Astrocyte (in vitro differentiated cells and primary cell): ENCODE data around the gene SRSF8.

Source experiments
- EZH2 ChIP-seq: IDR thresholded peaks from 2 replicates; pipeline ENCODE4 v1.6.1; 2012; ENCODE audit warnings: mild to moderate bottlenecking, low read length, inconsistent platforms; ENCODE audit not compliant: insufficient read depth
- TF ChIP-seq, protein P1 (sequence below): IDR thresholded peaks from 2 replicates; pipeline ENCODE4 v1.5.1; 2011; ENCODE audit warnings: low read depth, mild to moderate bottlenecking, inconsistent platforms, low read length, moderate library complexity; ENCODE audit not compliant: insufficient read depth

DNA sequence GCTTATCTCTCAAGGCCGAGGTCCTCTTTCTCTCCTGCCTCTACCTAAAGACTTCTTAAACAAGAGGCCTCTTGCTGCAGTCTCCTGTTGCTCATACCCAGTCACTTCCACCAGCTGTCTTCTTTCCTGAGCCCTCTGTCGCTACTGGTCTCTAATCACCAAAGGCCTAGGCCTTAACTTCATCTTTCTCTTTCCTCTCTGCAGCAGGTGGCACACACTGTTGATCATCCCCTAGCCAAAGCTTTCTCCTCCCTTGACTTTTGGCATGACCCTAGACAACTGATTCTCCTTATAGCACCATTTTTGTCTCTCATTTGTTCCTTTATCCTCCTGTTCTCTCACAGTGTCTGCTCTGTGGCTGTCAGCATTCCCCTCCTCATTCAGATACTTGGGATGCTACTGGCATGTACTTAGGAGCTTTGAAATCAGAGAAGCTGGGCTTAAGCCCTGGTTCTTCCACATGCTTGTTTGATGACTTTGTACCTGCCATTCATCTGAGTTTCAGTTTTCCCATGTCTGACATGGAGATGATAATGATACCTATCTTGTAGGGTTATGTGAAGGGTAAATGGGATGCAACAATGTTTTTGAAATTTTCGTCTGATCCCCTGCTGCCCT is 45.3 kb downstream of the SRSF8 start:
- TF ChIP-seq, protein P1, sequence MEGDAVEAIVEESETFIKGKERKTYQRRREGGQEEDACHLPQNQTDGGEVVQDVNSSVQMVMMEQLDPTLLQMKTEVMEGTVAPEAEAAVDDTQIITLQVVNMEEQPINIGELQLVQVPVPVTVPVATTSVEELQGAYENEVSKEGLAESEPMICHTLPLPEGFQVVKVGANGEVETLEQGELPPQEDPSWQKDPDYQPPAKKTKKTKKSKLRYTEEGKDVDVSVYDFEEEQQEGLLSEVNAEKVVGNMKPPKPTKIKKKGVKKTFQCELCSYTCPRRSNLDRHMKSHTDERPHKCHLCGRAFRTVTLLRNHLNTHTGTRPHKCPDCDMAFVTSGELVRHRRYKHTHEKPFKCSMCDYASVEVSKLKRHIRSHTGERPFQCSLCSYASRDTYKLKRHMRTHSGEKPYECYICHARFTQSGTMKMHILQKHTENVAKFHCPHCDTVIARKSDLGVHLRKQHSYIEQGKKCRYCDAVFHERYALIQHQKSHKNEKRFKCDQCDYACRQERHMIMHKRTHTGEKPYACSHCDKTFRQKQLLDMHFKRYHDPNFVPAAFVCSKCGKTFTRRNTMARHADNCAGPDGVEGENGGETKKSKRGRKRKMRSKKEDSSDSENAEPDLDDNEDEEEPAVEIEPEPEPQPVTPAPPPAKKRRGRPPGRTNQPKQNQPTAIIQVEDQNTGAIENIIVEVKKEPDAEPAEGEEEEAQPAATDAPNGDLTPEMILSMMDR = no peak
- no peak for TF ChIP-seq EZH2
